IPS-NIHi11 (cell line): ENCODE measurements around the gene STXBP6.
"Not testable (repeated sequence)": the region's sequence is repeated elsewhere in the genome, so short reads cannot be mapped to it uniquely, and the experiment has no call there.

Source experiments
- DNase-seq: peaks from one replicate; pipeline ENCODE4 v3.0.0; 2012; ENCODE audit warnings: mixed read lengths, low spot score

STXBP6 gene

GRCh38 chr14:24954700-24955037 is 95.3 kb downstream of the STXBP6 start:
- DNase-seq = no peak

- no peak for DNase-seq
These were observed 95.8 kb downstream of the STXBP6 start for GRCh38 chr14:24954037-24954699.

GRCh38 chr14:24952851-24953666 is 96.9 kb downstream of the STXBP6 start:
- DNase-seq = peak; percentile 71

GRCh38 chr14:24948261-24948847 is 101.6 kb downstream of the STXBP6 start:
- peak; percentile 40 for DNase-seq

GRCh38 chr14:24947131-24947530 is 102.8 kb downstream of the STXBP6 start:
- DNase-seq = no peak

- no peak for DNase-seq
These were observed 105.1 kb downstream of the STXBP6 start for GRCh38 chr14:24944800-24945199.

- DNase-seq = peak; percentile 73
These were observed 106.9 kb downstream of the STXBP6 start for GRCh38 chr14:24943024-24943423.

GRCh38 chr14:24941719-24942118 is 108.2 kb downstream of the STXBP6 start:
- peak; percentile 32 for DNase-seq

- DNase-seq = no peak
These were observed 109.6 kb downstream of the STXBP6 start for GRCh38 chr14:24940213-24940783.

GRCh38 chr14:24938593-24938992 is 111.4 kb downstream of the STXBP6 start:
- DNase-seq = no peak

- DNase-seq = no peak
These were observed 112.6 kb downstream of the STXBP6 start for GRCh38 chr14:24937300-24937699.

GRCh38 chr14:24936773-24937172 is 113.2 kb downstream of the STXBP6 start:
- DNase-seq = not testable (repeated sequence)

GRCh38 chr14:24935796-24936195 is 114.2 kb downstream of the STXBP6 start:
- DNase-seq = no peak

- no peak for DNase-seq
These were observed 121.5 kb downstream of the STXBP6 start for GRCh38 chr14:24928386-24928900.

- DNase-seq = no peak
These were observed 122.1 kb downstream of the STXBP6 start for GRCh38 chr14:24927809-24928208.

GRCh38 chr14:24925771-24926374 is 124.1 kb downstream of the STXBP6 start:
- DNase-seq = no peak

GRCh38 chr14:24924544-24924943 is 125.4 kb downstream of the STXBP6 start:
- no peak for DNase-seq

GRCh38 chr14:24921903-24922302 is 128.0 kb downstream of the STXBP6 start:
- DNase-seq = no peak

GRCh38 chr14:24920265-24921075 is 129.5 kb downstream of the STXBP6 start:
- DNase-seq = no peak

GRCh38 chr14:24918822-24919221 is 131.1 kb downstream of the STXBP6 start:
- no peak for DNase-seq

- no peak for DNase-seq
These were observed 133.9 kb downstream of the STXBP6 start for GRCh38 chr14:24915958-24916595.
